GM12878 (cell line): ENCODE data around the gene PTPRN2.

Experiments
- ASH2L ChIP-seq: fragments of 300-600, 200-600 bp; sonication (generic); IDR thresholded peaks from 2 replicates; pipeline ENCODE4 v1.6.1; 2017; ENCODE audit warnings: low read depth, mild to moderate bottlenecking, borderline replicate concordance
- DPF2 ChIP-seq: fragments of 450-650 bp; IDR thresholded peaks from 2 replicates; pipeline ENCODE4 v1.6.1; 2017; ENCODE audit warnings: mild to moderate bottlenecking
- EP300 ChIP-seq, 2 experiments: fragments of 150-350 bp in 1 of 2; IDR thresholded peaks; 2 replicates each; pipeline ENCODE4 v1.6.1; 2011 to 2012; ENCODE audit warnings: low read depth in 2 of 2, low read length in 2 of 2, borderline replicate concordance in 1 of 2, improper control_type of control experiment in 1 of 2, inconsistent platforms in 1 of 2; ENCODE audit not compliant: control insufficient read depth in 1 of 2
- EZH2 ChIP-seq: IDR thresholded peaks from 2 replicates; pipeline ENCODE4 v1.6.1; 2012; ENCODE audit warnings: low read depth, mild to moderate bottlenecking, control low read depth, inconsistent platforms, low read length, borderline replicate concordance; ENCODE audit not compliant: control insufficient read depth
- MAX ChIP-seq: IDR thresholded peaks from 2 replicates; pipeline ENCODE4 v1.6.1; 2012; ENCODE audit warnings: low read depth, low read length, improper control_type of control experiment
- PKNOX1 ChIP-seq: fragments of 450-650 bp; IDR thresholded peaks from 2 replicates; pipeline ENCODE4 v1.6.1; 2016; ENCODE audit warnings: mild to moderate bottlenecking
- POLR2A ChIP-seq: IDR thresholded peaks from 2 replicates; pipeline ENCODE4 v1.6.1; 2011; ENCODE audit warnings: low read depth, mild to moderate bottlenecking, low read length
- POLR2AphosphoS5 ChIP-seq: IDR thresholded peaks from 2 replicates; pipeline ENCODE4 v1.6.1; 2011; ENCODE audit warnings: mild to moderate bottlenecking, low read length, inconsistent platforms
- SREBF1 ChIP-seq: IDR thresholded peaks from 2 replicates; pipeline ENCODE4 v1.6.1; 2012; ENCODE audit warnings: mild to moderate bottlenecking, low read length
- TBL1XR1 ChIP-seq: IDR thresholded peaks from 2 replicates; pipeline ENCODE4 v1.6.1; 2012; ENCODE audit warnings: low read depth, low read length, improper control_type of control experiment
- ZBTB4 ChIP-seq: fragments of 450-650 bp; formaldehyde crosslinking; IDR thresholded peaks from 2 replicates; pipeline ENCODE4 v1.4.0; 2022; ENCODE audit warnings: mild to moderate bottlenecking, moderate library complexity
- ZNF274 ChIP-seq: IDR thresholded peaks from one replicate; pipeline ENCODE4 v1.8.0; 2011; ENCODE audit not compliant: insufficient read length, insufficient read depth
- TF ChIP-seq, protein P1 (sequence below), 3 experiments: IDR thresholded peaks in 2 of 3; conservative IDR thresholded peaks in 1 of 3; 2 replicates each; pipeline ENCODE4 v1.5.1; 2011; ENCODE audit warnings: low read depth in 3 of 3, low read length in 3 of 3, mild to moderate bottlenecking in 3 of 3, control low read depth in 2 of 3, moderate library complexity in 2 of 3, inconsistent platforms in 1 of 3, mixed read lengths in 1 of 3; ENCODE audit not compliant: control insufficient read depth in 2 of 3, insufficient read depth in 1 of 3; ENCODE audit errors: extremely low read depth in 1 of 3
- TF ChIP-seq, protein P2 (sequence below): IDR thresholded peaks from 2 replicates; pipeline ENCODE4 v1.6.1; 2011; ENCODE audit warnings: mild to moderate bottlenecking, low read depth, low read length, moderate library complexity; ENCODE audit not compliant: insufficient replicate concordance

GRCh38 chr7:157887400-157887799 is 700.2 kb downstream of the PTPRN2 start:
- TF ChIP-seq, protein P1, sequence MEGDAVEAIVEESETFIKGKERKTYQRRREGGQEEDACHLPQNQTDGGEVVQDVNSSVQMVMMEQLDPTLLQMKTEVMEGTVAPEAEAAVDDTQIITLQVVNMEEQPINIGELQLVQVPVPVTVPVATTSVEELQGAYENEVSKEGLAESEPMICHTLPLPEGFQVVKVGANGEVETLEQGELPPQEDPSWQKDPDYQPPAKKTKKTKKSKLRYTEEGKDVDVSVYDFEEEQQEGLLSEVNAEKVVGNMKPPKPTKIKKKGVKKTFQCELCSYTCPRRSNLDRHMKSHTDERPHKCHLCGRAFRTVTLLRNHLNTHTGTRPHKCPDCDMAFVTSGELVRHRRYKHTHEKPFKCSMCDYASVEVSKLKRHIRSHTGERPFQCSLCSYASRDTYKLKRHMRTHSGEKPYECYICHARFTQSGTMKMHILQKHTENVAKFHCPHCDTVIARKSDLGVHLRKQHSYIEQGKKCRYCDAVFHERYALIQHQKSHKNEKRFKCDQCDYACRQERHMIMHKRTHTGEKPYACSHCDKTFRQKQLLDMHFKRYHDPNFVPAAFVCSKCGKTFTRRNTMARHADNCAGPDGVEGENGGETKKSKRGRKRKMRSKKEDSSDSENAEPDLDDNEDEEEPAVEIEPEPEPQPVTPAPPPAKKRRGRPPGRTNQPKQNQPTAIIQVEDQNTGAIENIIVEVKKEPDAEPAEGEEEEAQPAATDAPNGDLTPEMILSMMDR (IDR thresholded peaks at IDR 0.05 in 2 of 3, conservative IDR thresholded peaks at IDR 0.05 in 1 of 3; ENCODE audit: control insufficient read depth in 2 of 3, extremely low read depth in 1 of 3, insufficient read depth in 1 of 3, low read depth in 3 of 3, low read length in 3 of 3): no peak
- TF ChIP-seq SREBF1 (no peak), POLR2AphosphoS5 (no peak), ZNF274 (no peak), ASH2L (no peak), MAX (no peak), DPF2 (no peak), EZH2 (no peak), TBL1XR1 (no peak), POLR2A (no peak), PKNOX1 (no peak), ZBTB4 (CRISPR knock-in tag) (no peak), EP300 (IDR thresholded peaks at IDR 0.05; ENCODE audit: borderline replicate concordance in 1 of 2, control insufficient read depth in 1 of 2, low read depth in 2 of 2, low read length in 2 of 2) (no peak)
- TF ChIP-seq, protein P2, sequence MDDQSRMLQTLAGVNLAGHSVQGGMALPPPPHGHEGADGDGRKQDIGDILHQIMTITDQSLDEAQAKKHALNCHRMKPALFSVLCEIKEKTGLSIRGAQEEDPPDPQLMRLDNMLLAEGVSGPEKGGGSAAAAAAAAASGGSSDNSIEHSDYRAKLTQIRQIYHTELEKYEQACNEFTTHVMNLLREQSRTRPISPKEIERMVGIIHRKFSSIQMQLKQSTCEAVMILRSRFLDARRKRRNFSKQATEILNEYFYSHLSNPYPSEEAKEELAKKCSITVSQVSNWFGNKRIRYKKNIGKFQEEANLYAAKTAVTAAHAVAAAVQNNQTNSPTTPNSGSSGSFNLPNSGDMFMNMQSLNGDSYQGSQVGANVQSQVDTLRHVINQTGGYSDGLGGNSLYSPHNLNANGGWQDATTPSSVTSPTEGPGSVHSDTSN: no peak
